Right lobe of liver (tissue), 4 donors: ENCODE data around the gene EPN3.

ENCODE experiments used
- POLR2A ChIP-seq: fragments of 450-650 bp; IDR thresholded peaks from one replicate; pipeline ENCODE4 v1.6.1; 2017; ENCODE audit warnings: antibody characterized with exemption, mild to moderate bottlenecking
- TF ChIP-seq, protein P1 (sequence below), 4 donors: fragments of 200-600 bp in 3 of 4; fragments of 450-650 bp in 1 of 4; IDR thresholded peaks; one replicate each; pipeline versions ENCODE4 v1.5.1 to v1.8.0; 2016 to 2022; ENCODE audit warnings: antibody characterized with exemption in 4 of 4, mild to moderate bottlenecking in 2 of 4
- donor health status: DM: no; HTN: no; CAD: no.
- donor health status: DM: no; HTN: no; CAD: no.
- donor health status: DM: no; HTN: yes; CAD: no.

GRCh38 chr17:50566886-50567285 is 34.4 kb downstream of the EPN3 start:
- TF ChIP-seq, protein P1, sequence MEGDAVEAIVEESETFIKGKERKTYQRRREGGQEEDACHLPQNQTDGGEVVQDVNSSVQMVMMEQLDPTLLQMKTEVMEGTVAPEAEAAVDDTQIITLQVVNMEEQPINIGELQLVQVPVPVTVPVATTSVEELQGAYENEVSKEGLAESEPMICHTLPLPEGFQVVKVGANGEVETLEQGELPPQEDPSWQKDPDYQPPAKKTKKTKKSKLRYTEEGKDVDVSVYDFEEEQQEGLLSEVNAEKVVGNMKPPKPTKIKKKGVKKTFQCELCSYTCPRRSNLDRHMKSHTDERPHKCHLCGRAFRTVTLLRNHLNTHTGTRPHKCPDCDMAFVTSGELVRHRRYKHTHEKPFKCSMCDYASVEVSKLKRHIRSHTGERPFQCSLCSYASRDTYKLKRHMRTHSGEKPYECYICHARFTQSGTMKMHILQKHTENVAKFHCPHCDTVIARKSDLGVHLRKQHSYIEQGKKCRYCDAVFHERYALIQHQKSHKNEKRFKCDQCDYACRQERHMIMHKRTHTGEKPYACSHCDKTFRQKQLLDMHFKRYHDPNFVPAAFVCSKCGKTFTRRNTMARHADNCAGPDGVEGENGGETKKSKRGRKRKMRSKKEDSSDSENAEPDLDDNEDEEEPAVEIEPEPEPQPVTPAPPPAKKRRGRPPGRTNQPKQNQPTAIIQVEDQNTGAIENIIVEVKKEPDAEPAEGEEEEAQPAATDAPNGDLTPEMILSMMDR (IDR thresholded peaks at IDR 0.05): no peak
- TF ChIP-seq POLR2A: no peak
